Astrocyte of the cerebellum (primary cell): ENCODE data around the gene SETD6.

Experiments
- DNase-seq: peaks from one replicate; pipeline ENCODE4 v3.0.0-alpha.2; 2011; ENCODE audit warnings: low read depth
- H3K4me3 ChIP-seq: 2 replicates; pipeline ENCODE4 v1.5.1; 2011; ENCODE audit warnings: mild to moderate bottlenecking, low read depth, low read length, moderate library complexity
- in situ Hi-C: cut with HindIII; loops from 2 replicates; pipeline ENCODE4 v1.10.0; 2017; ENCODE audit warnings: low sequenced_read_pairs
- TF ChIP-seq, protein P1 (sequence below): IDR thresholded peaks from 2 replicates; pipeline ENCODE4 v1.5.1; 2012; ENCODE audit warnings: low read length, low read depth, moderate library complexity, mild to moderate bottlenecking; ENCODE audit errors: missing control alignments

The SETD6 gene

GRCh38 chr16:58502217-58502921 lies 12.9 kb upstream of the SETD6 start:
- TF ChIP-seq, protein P1, sequence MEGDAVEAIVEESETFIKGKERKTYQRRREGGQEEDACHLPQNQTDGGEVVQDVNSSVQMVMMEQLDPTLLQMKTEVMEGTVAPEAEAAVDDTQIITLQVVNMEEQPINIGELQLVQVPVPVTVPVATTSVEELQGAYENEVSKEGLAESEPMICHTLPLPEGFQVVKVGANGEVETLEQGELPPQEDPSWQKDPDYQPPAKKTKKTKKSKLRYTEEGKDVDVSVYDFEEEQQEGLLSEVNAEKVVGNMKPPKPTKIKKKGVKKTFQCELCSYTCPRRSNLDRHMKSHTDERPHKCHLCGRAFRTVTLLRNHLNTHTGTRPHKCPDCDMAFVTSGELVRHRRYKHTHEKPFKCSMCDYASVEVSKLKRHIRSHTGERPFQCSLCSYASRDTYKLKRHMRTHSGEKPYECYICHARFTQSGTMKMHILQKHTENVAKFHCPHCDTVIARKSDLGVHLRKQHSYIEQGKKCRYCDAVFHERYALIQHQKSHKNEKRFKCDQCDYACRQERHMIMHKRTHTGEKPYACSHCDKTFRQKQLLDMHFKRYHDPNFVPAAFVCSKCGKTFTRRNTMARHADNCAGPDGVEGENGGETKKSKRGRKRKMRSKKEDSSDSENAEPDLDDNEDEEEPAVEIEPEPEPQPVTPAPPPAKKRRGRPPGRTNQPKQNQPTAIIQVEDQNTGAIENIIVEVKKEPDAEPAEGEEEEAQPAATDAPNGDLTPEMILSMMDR: no peak
- DNase-seq: no peak
- in situ Hi-C loops: no loop called here
- no peak overlapping the region for H3K4me3 ChIP-seq

DNA sequence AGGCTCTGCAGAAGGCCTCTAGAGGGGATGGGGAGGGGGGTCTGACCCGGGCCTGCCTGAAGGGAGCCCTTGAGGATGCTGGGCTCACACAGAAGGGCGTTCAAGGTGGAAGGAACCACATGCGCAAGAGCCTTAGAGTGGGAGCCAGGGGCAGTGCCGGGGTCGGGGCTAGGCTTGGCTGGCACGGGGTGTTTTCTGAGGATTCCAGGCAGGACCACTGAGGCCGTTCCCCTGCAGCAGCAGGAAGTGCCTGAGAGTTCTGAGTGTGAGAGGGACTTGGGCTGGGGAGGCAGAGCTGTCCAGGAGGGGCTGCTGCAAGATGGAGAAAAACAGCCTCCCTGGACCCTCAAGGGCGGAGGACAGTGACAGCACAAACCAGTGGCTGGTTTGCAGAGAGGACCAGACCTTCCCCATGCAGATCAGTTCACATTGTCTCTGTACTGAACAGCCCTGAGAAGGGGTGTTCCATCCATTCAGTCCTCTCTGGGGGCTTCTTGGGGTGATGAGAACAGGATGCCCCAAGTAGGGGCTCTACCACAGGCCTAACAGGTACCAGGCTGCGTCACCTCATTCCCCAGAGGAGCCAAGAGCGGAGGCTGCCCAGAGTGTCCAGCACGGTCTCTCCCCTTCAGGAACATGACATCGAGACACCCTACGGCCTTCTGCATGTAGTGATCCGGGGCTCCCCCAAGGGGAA lies 12.0 kb upstream of the SETD6 start:
- TF ChIP-seq, protein P1: no peak
- in situ Hi-C loops: no loop called here
- DNase-seq: no peak
- H3K4me3 ChIP-seq: no peak overlapping the region

- no peak for DNase-seq
- in situ Hi-C loops: no loop called here
- H3K4me3 ChIP-seq: no peak overlapping the region
- TF ChIP-seq, protein P1: no peak
Observed at GRCh38 chr16:58503863-58504688, 11.2 kb upstream of the SETD6 start.

GRCh38 chr16:58506241-58507194 lies 8.8 kb upstream of the SETD6 start:
- TF ChIP-seq, protein P1: no peak
- no peak for DNase-seq
- no peak overlapping the region for H3K4me3 ChIP-seq
- in situ Hi-C loops: no loop called here

GRCh38 chr16:58507195-58507962 lies 7.9 kb upstream of the SETD6 start:
- TF ChIP-seq, protein P1: no peak
- no peak for DNase-seq
- H3K4me3 ChIP-seq: no peak overlapping the region
- in situ Hi-C loops: no loop called here
